Activated naive CD4-positive, alpha-beta T cell treated with Interleukin-2 at 50 U/mL for 16 hours (primary cell): ENCODE data around the gene PLAAT1.

Experiments
- DNase-seq: peaks from one replicate; pipeline ENCODE4 v3.0.0-alpha.2; 2020

The PLAAT1 gene

DNA sequence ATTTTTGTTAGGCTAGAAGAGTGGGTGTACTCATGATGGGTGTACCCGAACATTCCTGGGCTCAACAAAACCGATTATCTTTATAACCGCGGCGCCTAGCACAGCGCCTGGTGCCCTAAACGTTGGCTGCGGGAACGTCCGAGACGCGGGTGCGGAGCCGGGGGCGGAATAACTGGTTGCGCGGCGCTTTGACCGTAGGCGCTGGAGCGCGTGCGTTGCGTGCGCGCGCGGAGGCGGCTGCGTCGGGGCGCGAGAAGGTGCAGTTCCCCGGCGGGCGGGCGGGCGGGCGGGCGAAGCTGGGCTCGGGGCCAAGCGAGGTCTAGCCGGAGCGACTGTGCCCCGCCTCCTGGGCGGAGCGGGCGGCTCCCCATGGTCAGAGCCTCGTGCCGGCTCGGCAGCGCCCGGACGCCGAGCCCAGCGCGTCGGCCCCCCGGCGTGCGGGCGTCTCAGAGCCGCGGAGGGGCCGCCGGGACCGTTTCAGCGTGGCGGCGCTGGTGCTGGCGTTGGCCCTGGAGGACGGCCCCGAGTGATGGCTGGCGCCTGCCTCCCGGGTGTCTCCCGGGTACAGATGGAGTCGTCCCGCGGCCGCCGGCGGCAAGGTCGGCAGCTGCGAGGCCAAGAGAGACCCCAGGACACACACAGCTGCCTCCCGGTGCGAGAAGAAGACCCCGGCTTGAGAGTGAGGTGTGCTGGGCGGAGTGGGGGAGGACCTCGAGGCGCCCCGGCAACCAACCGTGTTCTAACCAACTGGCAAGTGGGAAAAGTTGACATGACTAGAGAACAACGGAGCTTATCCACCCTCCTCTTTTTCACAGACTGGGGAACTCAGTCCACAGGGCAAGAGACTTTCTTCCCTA, at the start of gene PLAAT1:
PLAAT1 (plus strand) TSS at position 373 of the 857 bp plus-strand sequence. CDS start 14,429 bp downstream, outside the sequence.
- no peak for DNase-seq

DNA sequence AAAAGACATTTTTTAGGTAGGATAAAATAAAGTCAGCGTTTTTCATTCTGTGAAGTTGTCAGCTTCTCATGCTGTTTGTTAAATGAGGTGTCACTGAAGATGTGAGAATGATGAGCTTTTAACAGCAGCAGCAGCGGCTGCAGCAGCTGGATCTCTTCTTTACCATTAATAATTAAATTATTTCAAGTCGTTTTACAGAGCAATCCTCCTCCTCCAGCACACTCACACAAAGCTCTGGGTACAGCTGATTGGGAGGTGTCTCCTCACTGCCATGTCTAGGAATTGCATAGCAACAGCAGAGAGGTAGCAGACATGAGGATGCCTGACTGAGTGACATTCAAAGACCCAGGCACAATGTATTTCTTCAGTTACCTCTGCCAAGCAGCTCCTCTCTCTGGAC, 46.7 kb upstream of the PLAAT1 start:
- no peak for DNase-seq

DNA sequence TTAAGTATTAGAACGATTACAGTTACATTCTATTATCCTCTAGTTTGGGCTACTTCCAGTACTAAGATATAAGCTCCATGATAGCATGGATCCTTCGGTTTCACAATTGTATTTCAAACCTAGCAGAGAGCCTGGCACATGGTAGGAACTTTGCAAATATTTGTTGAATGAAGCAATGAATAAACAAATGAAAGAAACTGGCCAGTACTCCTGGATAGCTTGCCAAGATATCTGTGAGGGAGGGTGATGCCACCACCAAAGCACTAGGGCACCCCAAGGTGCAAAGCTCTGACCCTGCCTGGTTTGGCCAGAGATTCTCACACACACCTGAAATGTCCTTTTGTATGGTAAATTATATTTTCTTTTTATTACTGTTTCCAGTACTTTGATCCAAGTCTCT, 44.3 kb upstream of the PLAAT1 start:
- DNase-seq, result no peak

DNA sequence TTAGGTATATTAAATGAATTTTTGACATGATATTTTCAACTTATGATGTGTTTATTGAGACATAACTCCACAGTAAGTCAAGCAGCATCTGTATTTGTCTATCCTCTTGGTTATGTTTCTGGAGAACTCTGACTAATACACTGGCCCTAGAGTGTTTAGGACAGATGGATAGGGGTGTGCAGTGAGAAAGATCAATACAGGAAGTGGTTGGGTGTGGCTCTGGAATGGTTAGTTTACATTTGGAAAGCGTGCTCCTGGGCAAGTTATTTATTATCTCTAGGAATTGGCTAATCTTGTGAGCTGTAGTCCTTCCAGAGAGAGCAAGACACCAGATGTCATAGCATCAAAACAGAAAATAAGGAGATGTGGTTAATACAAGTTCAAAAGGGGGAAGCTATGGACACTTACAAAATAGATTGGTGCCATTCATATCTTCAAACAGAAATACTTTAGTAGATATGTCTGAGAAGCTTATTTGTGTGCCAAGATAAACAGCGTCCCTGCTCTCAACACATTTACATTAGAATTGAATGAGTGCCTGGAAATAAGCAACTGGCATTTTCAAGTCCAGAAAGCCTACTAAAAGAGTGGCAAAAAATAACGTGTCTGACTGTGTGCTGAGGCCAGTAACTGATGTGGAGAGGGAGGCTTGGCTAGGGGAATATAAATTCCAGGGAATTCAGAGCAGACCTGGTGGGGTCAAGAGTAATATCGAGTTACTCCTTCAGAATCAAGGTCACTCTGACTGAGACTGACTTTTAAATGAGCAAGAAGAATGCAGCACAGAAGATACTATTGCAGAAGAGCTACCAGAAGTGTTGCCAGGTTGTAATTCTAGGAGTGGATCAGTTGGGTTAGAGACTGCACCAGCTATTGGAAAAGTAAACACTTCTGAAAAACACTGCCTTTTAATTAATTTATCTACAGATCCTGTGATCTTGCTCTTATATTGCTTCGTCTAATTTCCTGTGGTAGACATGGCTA, 33.4 kb upstream of the PLAAT1 start:
- no peak for DNase-seq

DNA sequence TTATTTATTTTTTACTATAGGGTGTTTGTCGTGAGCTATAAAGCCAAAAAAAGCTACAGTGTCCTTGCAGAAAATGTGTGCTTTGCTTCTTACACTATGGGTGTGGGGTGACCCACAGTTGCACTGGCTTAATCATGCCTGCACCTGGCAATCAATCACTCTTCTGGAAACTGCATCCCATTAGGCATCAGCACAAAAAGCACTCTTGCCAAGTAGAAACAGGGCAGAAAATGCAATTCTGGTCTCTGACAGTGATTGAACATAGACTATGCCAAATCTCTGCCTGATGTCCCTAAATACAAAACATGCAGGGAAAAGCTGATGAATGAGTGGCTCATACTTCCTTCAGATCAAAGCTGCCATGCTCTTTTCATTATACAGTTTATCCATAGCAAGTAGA, 30.4 kb upstream of the PLAAT1 start:
- no peak for DNase-seq

DNA sequence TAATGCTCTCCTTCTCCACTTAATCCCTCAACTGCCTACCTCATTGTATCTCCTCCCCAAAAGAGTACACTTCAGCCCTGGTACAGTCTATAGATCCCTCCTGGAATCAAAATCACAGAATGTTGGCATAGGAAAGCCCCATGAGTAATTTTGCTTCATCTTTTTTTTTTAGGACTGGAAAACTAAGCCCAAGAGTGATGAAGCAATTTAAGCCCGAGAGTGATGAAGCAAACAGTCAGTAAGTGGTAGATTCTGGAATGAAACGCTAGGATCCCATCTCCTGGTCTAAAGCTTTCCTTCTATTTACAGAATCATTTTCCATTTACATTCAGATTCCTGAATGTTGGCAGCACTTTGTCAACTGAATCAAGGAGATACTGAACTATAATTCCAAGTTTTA, 29.8 kb upstream of the PLAAT1 start:
- DNase-seq, result no peak

DNA sequence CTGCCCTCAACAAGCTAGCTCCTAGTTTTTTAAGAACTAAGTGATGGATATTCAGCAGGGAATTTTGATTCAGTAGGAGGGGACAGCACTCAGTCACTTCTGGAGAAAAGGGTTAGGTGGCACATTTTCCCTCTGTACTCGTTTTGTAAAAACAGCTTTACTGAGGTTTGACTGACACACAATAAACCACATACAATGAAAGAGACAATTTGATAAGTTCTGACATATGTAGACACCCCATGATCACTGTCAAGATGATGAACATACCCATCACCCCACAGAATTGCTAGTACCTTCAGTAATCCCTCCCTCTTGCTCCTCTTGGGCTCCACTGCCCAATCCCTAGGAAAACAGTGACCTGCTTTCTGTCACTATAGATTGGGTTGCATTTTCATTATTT, 29.0 kb upstream of the PLAAT1 start:
- DNase-seq, result no peak

DNA sequence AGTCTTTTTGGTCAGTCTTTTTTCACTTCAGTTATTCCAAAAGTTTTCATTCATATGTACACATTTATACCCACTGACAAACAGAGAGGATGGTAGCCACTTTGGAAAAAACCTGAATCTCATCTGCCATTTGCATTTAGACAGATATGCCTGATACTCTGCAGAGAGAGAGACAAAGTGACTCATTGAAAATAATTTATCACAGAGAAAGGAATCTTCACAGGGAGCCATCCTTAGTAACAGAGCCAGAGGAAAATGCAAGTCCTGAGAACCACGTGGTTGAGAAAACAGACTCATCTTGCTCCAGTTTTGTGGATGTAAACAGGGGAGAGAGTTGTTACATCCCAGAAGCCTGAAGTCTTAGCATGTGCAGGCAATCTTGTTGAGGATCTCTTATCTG, 28.2 kb upstream of the PLAAT1 start:
- DNase-seq, result no peak

DNA sequence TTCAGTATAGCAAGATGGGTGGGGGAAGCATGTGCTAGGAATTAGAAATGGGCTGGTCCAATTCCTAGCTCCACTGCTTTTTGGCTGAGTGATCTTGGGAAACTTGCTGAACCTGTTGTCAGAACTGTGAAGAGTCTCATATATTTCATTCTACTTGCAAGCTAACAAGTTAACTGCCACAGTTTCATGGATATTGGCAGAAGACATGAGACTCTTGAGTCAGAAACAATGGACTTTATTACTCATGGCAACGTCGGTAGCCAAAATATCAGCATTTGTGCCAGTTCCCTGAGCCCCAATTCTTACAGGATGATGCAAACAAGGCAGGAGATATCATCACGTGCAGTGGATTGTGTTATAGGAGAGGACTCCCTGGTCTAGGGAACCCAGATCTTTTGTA, 26.6 kb upstream of the PLAAT1 start:
- no peak for DNase-seq

DNA sequence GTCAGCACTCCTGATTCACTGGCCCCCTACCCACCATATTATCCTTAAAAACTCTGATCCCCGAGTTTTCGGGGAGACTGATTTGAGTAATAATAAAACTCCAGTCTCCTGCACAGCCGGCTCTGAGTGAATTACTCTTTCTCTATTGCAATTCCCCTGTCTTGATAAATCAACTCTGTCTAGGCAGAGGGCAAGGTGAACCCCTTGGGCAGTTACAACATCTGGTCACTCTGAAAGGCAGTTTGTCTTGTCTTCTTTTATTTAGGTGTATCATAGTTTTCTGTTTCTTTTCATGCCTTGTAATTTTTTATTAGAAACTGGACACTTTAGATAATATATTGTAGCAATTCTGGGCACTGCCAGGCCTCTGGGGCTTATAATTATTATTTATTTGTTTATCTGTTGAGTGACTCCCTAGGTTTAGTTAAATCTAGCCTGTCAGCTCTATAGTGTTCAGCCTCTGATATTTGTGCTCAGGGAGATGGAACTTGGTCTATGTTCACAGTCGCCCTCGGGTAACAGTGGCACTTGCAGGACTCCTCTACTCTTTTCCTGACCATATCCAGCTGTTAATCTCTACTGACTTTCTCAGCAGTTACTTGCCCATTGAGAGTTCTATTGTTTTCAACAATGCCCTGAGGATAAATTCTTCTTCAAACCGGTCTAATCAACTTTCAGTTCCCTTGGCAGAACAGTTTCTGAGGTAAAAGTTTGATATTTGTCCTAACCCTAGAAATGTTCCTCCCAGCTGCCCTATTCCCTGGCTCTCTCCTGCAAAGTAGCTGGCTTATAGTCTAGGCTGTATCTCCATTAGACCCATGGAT, 15.5 kb upstream of the PLAAT1 start:
- no peak for DNase-seq

DNA sequence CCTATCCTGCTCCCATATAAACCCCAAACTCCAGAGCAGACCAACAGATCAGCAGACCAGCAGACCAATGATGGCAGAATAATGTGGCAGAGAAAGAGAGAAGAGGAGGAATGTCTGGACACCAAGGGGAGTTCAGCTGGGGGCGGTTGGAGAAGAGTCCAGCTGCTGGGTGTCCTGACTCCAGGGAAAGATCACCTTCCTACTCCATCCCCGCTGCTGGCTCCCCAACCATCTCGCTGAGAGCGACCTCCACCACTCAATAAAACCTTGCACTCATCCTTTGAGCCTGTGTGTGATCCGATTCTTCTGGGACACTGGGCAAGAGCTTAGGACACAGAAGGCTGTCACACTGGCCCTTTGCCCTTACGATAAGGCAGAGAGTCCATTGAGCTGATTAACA, 12.8 kb upstream of the PLAAT1 start:
- no peak for DNase-seq

DNA sequence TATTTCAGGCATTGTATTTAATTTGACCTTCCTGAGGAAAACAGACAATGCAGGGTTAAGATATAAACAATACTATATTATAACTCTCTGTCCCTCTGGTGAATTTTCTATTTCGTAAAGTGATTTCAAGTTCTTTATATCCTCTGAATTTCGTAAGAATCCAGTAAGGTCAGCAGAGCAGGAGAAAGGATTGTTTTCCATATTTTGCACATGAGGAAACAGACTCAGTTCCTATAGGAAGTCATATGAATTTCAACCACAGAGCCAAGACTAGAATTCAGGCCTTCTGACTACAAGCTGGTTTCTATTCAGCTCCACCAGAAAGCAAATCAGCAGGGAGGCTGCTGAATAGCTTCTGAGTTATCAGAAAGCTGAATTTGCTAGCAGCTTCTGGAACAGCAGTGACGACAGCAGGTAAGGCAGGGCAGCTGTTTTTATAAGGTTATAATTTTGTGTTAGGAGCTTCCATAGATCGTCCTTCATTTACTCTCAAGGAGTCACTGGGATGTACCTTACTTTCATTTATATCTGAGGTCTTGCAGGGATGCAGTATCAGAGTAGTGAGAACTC, 11.1 kb upstream of the PLAAT1 start:
- DNase-seq, result no peak

DNA sequence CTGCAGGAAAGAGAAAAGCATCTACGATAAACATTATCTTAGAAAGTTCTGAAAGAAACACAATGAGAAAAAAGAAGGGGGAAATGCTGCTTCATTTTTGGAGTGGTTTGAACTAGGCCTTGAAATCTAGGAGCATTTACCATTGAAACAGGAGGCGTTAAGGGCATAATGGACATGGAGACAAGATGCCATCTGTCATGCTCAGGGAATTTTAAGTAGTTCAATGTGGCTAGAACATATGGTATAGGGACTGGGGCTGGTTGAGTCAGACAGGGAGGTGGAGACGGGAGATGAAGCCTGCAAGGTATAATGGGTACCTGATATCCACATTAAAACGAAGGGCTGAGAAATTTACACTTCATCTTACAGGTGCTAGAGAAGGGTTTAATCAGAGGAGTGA, 10.4 kb upstream of the PLAAT1 start:
- DNase-seq, result no peak

DNA sequence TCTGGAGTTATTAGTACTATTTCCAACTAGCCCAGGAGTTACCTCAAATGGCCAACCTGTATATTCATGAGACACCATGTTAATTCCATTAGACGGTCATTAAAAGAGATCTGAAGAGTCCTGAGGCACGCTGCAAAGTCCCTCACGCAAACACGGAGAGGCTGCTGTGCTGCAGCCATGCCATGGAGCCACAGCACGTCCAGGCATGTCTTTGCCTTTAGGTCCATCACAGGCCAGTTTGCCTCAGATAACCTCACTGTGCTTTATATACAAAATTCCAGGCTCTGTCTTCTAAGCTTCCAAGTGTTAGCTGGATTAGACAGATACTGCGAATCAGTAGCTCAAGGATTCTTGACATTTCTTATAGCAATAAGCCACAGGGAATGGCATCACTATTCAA, 9.8 kb upstream of the PLAAT1 start:
- DNase-seq, result no peak

DNA sequence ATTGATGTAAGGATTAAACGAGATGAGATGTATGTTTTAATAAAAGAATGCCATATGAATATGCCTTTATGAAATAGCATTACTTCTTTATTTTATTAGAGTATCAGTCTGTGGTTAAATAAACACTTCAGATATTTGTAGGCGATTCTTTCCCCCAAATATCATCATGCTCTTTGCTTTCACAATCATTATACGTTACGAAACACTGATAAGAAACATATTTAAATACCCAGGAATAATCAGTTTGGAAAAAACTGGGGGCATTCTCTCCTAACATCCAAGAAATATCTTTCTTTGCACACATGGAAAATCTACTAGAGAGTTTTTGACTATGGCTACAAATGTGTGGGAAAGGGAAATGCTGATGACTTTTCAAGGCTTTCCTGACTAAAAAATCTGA, 4.4 kb upstream of the PLAAT1 start:
- no peak for DNase-seq

DNA sequence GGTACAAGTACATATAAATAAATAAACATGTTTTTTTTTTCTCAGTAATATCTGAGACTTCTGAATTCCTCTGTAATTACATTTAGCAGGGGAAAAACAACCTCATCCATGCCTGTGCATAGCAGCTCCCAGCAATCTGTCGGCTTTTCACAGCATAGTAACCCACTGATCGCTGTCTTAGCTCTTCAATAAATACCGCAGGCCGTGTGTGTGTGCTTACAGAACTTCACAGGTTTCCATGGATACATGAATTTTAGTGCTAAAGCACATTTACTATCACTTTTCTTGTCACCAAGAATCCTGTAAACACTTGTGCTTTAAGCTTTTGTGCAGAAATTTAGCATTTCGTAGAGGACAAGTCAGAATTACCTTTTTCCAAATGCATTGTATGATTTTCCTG, 4.0 kb upstream of the PLAAT1 start:
- no peak for DNase-seq

DNA sequence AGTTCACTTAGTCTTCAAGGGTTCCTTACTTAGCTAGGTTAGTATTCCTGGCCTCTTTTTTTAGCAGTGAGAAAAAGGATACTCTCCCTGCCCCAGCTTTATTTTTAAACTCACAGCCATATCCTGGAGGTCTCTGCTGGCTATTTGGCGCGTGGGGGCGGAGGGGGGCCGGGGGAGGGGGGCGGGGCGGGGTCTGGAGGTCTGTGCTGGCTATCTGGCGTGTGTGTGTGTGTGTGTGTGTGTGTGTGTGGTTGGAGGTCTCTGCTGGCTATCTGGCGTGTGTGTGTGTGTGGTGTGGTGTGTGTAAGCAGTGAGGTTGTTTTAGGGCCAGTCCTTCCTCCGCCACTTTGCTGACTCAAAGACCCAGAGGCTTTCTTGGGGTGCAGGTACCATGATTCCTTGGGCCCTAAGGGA, 579 bp upstream of the PLAAT1 start:
- no peak for DNase-seq

DNA sequence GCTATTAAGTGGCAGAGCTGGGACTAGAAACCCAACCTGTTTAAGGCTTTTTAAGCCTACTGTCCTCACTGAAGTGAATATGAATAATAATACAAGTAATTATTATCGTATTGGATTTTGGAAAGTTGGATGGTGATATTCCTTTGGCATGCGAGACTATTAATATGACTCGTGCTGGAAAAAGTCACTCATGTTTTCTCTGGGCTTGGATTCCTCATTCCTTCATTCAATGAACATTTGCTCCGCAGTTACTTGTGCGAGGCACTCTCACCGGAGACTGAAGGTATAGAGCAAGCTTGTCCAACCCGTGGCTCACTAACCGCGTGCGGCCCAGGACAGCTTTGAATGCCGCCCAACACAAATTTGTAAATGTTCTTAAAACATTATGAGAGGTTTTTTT, 694 bp downstream of the PLAAT1 start:
- DNase-seq, result no peak

DNA sequence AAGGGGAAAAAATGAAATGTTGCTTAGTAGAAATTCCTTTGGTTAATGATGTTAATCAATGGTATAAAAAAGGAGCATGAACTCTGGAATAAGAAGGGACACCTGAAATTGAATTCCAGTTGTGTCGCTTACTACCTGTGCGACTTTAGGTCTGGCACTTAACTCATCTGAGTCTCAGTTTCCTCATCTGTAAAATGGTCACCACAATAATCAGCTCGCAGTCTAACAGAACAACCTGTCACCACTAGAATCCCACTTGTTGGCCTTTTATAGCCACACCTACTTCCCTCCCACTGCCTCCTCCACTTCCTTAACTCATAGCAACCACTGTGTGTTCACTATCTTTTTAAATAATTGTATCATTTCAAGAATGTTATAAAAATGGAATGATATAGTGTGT, 2.5 kb downstream of the PLAAT1 start:
- DNase-seq, result no peak

DNA sequence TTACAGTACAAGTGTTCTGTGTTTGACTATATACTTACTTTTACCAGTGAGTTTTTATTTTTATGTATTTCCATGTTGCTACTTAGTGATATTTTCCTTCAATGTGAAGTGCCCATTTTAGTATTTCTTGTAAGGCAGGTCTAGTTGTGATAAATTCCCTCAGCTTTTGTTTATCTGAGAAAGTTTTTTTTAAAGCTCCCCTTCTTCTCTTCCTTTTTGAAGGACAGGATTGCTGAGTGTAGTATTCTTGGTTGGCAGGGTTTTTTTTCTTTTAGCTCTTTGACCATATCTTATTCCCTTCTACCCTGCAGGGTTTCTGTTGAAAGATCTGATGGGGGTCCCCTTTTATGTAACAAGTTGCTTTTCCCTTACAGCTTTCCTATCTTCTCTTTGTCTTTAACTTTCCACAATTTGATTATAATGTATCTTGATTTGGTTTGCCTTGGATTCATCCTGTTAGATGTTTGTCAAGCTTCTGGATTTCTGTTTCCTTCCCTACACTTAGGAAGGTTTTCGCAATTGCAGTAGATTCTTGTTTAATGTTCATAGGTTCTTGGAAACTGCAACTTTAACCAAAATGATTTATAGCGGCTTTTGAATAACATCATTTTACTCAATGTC, 7.9 kb downstream of the PLAAT1 start:
- DNase-seq, result no peak

DNA sequence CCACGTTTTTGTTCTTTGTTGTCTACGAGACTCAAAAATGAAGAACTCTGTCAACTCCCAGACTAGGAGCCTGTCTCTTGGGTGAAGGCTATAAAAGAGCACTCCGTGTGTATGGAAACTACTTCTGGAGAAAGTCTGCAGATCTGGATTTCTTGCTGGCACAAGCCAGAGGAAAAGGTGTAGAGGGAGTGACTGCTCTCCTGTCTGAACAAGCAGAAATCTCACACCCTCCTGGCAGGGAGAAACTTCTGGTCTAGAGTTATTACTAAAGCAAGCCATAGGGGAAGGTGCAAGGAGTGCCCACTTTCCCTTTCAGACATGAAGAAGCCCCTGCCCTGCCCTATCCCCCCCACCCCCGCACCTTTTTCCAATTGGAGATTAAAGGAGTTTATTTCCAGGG, 9.5 kb downstream of the PLAAT1 start:
- no peak for DNase-seq

DNA sequence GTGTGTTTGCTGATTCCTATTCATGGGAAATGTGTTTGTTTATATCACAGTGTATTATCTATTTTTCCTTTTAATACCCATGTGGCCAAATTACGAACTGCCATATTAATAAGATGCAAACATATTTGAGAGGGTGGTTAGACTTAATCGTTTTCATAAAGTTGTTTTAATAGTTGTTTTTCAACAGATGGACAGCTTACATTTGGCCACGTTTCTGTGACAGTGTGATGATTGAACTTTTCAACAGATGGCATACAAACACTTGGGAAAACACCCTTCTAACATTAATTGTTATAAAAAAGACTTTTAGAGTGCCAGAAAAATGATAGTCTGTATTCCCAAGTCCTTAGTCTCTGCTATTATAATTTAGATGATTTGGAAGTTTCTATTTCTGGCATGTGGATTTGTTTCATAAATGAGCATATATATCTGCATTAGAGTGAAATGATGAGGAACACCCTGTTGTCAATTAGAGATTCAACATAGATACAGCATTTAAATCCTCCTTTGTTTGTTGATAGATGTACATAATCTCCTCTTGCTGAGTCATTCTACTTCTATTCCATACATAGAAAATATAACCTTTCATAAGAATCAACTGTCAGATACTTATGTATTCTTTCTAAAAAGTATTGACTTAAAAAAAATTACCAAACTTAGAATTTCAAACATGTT, 13.1 kb downstream of the PLAAT1 start:
- no peak for DNase-seq
